Esophagus squamous epithelium (tissue), 4 donors: ENCODE measurements around the gene PANX2.

ENCODE experiments used
- POLR2A ChIP-seq, 4 donors: fragments of 450-650 bp; IDR thresholded peaks; one replicate each; pipeline ENCODE4 v1.6.1; 2017; ENCODE audit warnings: antibody characterized with exemption in 4 of 4, mild to moderate bottlenecking in 4 of 4, moderate library complexity in 3 of 4
- TF ChIP-seq, protein P1 (sequence below), 6 experiments: fragments of 450-650 bp in 4 of 6; fragments of 200-600 bp in 2 of 6; sonication (generic) in 2 of 6; IDR thresholded peaks; one replicate each; pipeline ENCODE4 v1.5.1; 2016 to 2019; ENCODE audit warnings: antibody characterized with exemption in 6 of 6, mild to moderate bottlenecking in 4 of 6, moderate library complexity in 4 of 6

DNA sequence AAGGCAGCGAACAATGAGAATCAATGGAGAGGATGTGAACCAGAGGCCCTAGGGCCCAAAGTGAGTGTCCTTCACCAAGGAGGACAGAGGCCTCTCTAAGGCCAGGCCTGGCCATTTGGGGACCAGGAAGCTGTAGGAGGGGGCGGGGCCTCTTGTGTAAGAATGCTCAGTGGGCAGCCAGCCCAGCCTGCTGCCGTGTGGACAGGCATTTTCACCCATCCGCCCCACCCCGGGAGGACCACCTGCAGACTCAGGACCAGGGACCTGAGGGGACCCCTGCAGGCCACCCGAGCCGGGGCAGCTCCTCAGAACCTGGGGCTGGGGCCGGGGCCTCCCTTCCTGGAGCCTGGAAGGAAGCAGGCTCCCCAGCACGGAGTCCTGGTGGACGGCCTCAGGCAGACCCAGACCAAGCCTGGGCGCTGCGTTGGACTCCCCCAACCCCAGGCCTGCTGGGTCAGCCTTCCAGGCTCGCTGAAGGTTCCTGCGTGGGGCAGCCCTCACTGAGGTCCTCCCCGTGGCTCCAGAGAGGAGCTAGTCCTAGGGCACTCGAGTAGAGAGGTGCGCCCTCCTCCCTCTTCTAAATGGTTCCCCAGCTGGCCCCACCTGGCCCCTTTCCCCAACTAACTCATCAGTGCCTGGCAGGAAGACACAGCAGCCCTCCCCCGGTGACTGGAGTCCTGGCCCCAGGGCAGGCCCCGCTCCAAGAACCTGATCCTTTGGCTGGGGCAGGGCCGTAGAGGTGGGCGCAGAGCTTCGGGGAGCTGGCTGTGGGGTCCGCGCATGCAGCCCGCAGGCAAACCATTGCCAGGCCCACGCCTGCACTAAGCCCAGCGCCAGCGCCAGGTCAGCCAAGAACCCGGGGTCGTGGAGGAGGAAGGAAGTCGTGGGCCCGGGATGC is 13.7 kb downstream of the PANX2 start:
- TF ChIP-seq, protein P1, sequence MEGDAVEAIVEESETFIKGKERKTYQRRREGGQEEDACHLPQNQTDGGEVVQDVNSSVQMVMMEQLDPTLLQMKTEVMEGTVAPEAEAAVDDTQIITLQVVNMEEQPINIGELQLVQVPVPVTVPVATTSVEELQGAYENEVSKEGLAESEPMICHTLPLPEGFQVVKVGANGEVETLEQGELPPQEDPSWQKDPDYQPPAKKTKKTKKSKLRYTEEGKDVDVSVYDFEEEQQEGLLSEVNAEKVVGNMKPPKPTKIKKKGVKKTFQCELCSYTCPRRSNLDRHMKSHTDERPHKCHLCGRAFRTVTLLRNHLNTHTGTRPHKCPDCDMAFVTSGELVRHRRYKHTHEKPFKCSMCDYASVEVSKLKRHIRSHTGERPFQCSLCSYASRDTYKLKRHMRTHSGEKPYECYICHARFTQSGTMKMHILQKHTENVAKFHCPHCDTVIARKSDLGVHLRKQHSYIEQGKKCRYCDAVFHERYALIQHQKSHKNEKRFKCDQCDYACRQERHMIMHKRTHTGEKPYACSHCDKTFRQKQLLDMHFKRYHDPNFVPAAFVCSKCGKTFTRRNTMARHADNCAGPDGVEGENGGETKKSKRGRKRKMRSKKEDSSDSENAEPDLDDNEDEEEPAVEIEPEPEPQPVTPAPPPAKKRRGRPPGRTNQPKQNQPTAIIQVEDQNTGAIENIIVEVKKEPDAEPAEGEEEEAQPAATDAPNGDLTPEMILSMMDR (IDR thresholded peaks at IDR 0.05) = no peak
- no peak for TF ChIP-seq POLR2A (IDR thresholded peaks at IDR 0.05)
